ENCODE data around the gene XRRA1. TPM values are rescaled to one million over a fixed set of nuclear protein-coding genes. Genes with fewer than 3 reads are reported as not detected.

Gene XRRA1
- total RNA-seq, 1 experiment from 2014 or later = 34.1 TPM

GRCh38 chr11:74984070-74984469 is 35.2 kb upstream of the XRRA1 start:
- in situ Hi-C loops (cut with HindIII; ENCODE audit: low pct_unique_long_range_greater_than_20kb, low sequenced_read_pairs) (no loop called here), intact Hi-C loops (cut with micrococcal nuclease; ENCODE audit: unreplicated experiment) (no loop called here)
- no peak overlapping the region for H3K4me3 ChIP-seq (ENCODE audit: low read depth in 2 of 2, low read length in 2 of 2)
- ATAC-seq (no peak), DNase-seq (ENCODE audit: low read depth, low spot score) (no peak)
- H3K36me3 ChIP-seq (ENCODE audit: control insufficient read depth, insufficient read depth, low read length) = no peaks in the 10 kb centered on the region
- POLR2A ChIA-PET = no interaction called here
- H3K27me3 ChIP-seq (ENCODE audit: control insufficient read depth, insufficient read depth, low read length) = no peaks in the 10 kb centered on the region
- no TSS peak for BruUV-seq (replicated peaks)
- CTCF ChIA-PET = no interaction called here
- peaks cover 5% of the 10 kb centered on the region for H3K4me1 ChIP-seq (ENCODE audit: control insufficient read depth, insufficient read depth, low read length)
- no peak overlapping the region for H3K27ac ChIP-seq (ENCODE audit: low read length)
- no peak for TF ChIP-seq REST (IDR thresholded peaks at IDR 0.05; ENCODE audit: insufficient read depth in 1 of 2, low read depth in 2 of 2, low read length in 1 of 2)
- TF ChIP-seq POLR2AphosphoS5 (IDR thresholded peaks at IDR 0.05; ENCODE audit: low read depth, low read length) = no peak
- TF ChIP-seq TCF7L2 (IDR thresholded peaks at IDR 0.05; ENCODE audit: low read depth, low read length) = no peak
- TF ChIP-seq SIN3A (IDR thresholded peaks at IDR 0.05; ENCODE audit: borderline replicate concordance, insufficient read depth, low read depth, low read length) = no peak
- no peak for TF ChIP-seq CTCF (IDR thresholded peaks at IDR 0.05)
- H3K9me3 ChIP-seq (ENCODE audit: control insufficient read depth, insufficient read depth, low read depth, low read length) = no peaks in the 10 kb centered on the region

GRCh38 chr11:74981888-74982287 is 33.0 kb upstream of the XRRA1 start:
- ChIA-PET POLR2A (no interaction called here), CTCF (no interaction called here)
- in situ Hi-C loops (cut with HindIII; ENCODE audit: low pct_unique_long_range_greater_than_20kb, low sequenced_read_pairs) (no loop called here), intact Hi-C loops (cut with micrococcal nuclease; ENCODE audit: unreplicated experiment) (no loop called here)
- Histone ChIP-seq H3K9me3 (ENCODE audit: control insufficient read depth, insufficient read depth, low read depth, low read length) (no peaks in the 10 kb centered on the region), H3K4me1 (ENCODE audit: control insufficient read depth, insufficient read depth, low read length) (no peaks in the 10 kb centered on the region), H3K27me3 (ENCODE audit: control insufficient read depth, insufficient read depth, low read length) (no peaks in the 10 kb centered on the region), H3K36me3 (ENCODE audit: control insufficient read depth, insufficient read depth, low read length) (peaks cover 10% of the 10 kb centered on the region), H3K27ac (ENCODE audit: low read length) (no peak overlapping the region), H3K4me3 (ENCODE audit: low read depth in 2 of 2, low read length in 2 of 2) (no peak overlapping the region)
- no peak for DNase-seq (ENCODE audit: low read depth, low spot score)
- BruUV-seq (replicated peaks) = no TSS peak
- ATAC-seq = no peak
- no peak for TF ChIP-seq CTCF (IDR thresholded peaks at IDR 0.05)
- no peak for TF ChIP-seq POLR2AphosphoS5 (IDR thresholded peaks at IDR 0.05; ENCODE audit: low read depth, low read length)
- no peak for TF ChIP-seq TCF7L2 (IDR thresholded peaks at IDR 0.05; ENCODE audit: low read depth, low read length)
- TF ChIP-seq REST (IDR thresholded peaks at IDR 0.05; ENCODE audit: insufficient read depth in 1 of 2, low read depth in 2 of 2, low read length in 1 of 2) = no peak
- TF ChIP-seq SIN3A (IDR thresholded peaks at IDR 0.05; ENCODE audit: borderline replicate concordance, insufficient read depth, low read depth, low read length) = no peak
